Measurements from ENCODE around the gene GSTM3.
"Not testable (repeated sequence)": the region's sequence is repeated elsewhere in the genome, so short reads cannot be mapped to it uniquely, and the experiment has no call there.

The GSTM3 gene

DNA sequence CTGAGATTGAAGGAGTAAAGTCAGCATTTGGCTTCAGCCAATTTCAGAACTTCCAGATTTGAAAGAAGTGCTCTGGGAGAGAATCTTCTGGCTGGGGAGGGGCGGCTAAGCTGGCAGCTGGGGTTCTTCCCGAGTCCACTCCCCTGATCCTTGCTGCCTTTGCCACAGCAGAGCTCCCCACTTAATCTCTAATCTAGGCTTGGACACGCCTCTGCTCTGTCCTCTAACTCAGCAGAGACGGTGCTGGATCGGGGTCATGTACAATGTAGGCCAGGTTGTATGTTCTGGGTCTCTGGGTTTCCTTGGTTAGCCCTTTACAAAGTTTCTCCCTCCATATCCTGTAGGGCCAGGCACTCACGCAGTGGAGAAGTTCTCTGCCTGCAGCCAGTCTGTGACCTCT lies 10.1 kb upstream of the GSTM3 start:
- Histone ChIP-seq H3F3A (ENCODE audit: control insufficient read depth, insufficient read depth) (no peaks in the 10 kb centered on the region), H3K36me3 (ENCODE audit: control insufficient read depth, low read length) (no peaks in the 10 kb centered on the region), H3K4me3 (ENCODE audit: low read length) (no peak overlapping the region), H4K20me1 (ENCODE audit: control insufficient read depth, insufficient read depth, low read depth, low read length) (no peaks in the 10 kb centered on the region), H3K27ac (ENCODE audit: low read depth, low read length) (no peak overlapping the region), H3K79me2 (ENCODE audit: control insufficient read depth, low read length) (no peaks in the 10 kb centered on the region), H3K9me3 (ENCODE audit: control insufficient read depth, insufficient read depth, low read length) (no peaks in the 10 kb centered on the region), H3K4me2 (ENCODE audit: low read length) (no peak overlapping the region), H3K9me2 (replicated peaks; ENCODE audit: control insufficient read depth, low read length) (no peaks in the 10 kb centered on the region), H3K4me1 (ENCODE audit: control insufficient read depth, low read length) (no peaks in the 10 kb centered on the region), H3K27me3 (ENCODE audit: control insufficient read depth, low read length) (peaks cover 34% of the 10 kb centered on the region)
- TF ChIP-seq CTCF (IDR thresholded peaks at IDR 0.05; ENCODE audit: low read depth, low read length, poor library complexity, severe bottlenecking) (no peak), EZH2phosphoT487 (IDR thresholded peaks at IDR 0.05; ENCODE audit: borderline replicate concordance, low read length) (no peak)

GRCh38 chr1:109750241-109750882 lies 9.5 kb upstream of the GSTM3 start:
- H3K9me2 ChIP-seq (replicated peaks; ENCODE audit: control insufficient read depth, low read length): no peaks in the 10 kb centered on the region
- H3K27ac ChIP-seq (ENCODE audit: low read depth, low read length): no peak overlapping the region
- peaks cover 34% of the 10 kb centered on the region for H3K27me3 ChIP-seq (ENCODE audit: control insufficient read depth, low read length)
- H4K20me1 ChIP-seq (ENCODE audit: control insufficient read depth, insufficient read depth, low read depth, low read length): no peaks in the 10 kb centered on the region
- TF ChIP-seq CTCF (IDR thresholded peaks at IDR 0.05; ENCODE audit: low read depth, low read length, poor library complexity, severe bottlenecking) (no peak), EZH2phosphoT487 (IDR thresholded peaks at IDR 0.05; ENCODE audit: borderline replicate concordance, low read length) (no peak)
- H3K36me3 ChIP-seq (ENCODE audit: control insufficient read depth, low read length): no peaks in the 10 kb centered on the region
- no peaks in the 10 kb centered on the region for H3K79me2 ChIP-seq (ENCODE audit: control insufficient read depth, low read length)
- H3F3A ChIP-seq (ENCODE audit: control insufficient read depth, insufficient read depth): no peaks in the 10 kb centered on the region
- no peaks in the 10 kb centered on the region for H3K9me3 ChIP-seq (ENCODE audit: control insufficient read depth, insufficient read depth, low read length)
- no peaks in the 10 kb centered on the region for H3K4me1 ChIP-seq (ENCODE audit: control insufficient read depth, low read length)
- H3K4me2 ChIP-seq (ENCODE audit: low read length): no peak overlapping the region
- no peak overlapping the region for H3K4me3 ChIP-seq (ENCODE audit: low read length)

DNA sequence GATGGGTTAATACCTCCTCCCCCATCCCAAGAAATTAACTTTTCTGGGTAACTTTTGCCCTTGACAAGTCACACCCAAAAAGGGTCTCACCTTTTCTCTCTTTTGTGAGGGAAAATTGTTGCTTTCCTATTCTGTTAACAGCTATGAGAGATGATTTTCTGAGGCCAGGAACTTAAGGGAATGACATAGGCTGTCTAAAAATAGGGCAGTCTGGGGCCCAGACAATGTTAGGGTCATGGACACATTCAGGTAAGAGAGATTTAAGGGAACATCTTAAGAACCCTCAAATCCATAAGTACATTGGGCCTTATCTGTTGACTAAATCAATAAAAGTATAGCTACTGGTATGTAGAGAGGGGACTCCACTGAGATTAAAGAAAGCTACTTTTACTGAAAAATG lies 8.4 kb upstream of the GSTM3 start:
- H3K9me3 ChIP-seq (ENCODE audit: control insufficient read depth, insufficient read depth, low read length): no peaks in the 10 kb centered on the region
- H3K4me3 ChIP-seq (ENCODE audit: low read length): no peak overlapping the region
- H3K36me3 ChIP-seq (ENCODE audit: control insufficient read depth, low read length): no peaks in the 10 kb centered on the region
- no peaks in the 10 kb centered on the region for H3K4me1 ChIP-seq (ENCODE audit: control insufficient read depth, low read length)
- no peaks in the 10 kb centered on the region for H4K20me1 ChIP-seq (ENCODE audit: control insufficient read depth, insufficient read depth, low read depth, low read length)
- H3K79me2 ChIP-seq (ENCODE audit: control insufficient read depth, low read length): no peaks in the 10 kb centered on the region
- H3K27ac ChIP-seq (ENCODE audit: low read depth, low read length): no peak overlapping the region
- H3K27me3 ChIP-seq (ENCODE audit: control insufficient read depth, low read length): peaks cover 28% of the 10 kb centered on the region
- H3K9me2 ChIP-seq (replicated peaks; ENCODE audit: control insufficient read depth, low read length): no peaks in the 10 kb centered on the region
- TF ChIP-seq CTCF (IDR thresholded peaks at IDR 0.05; ENCODE audit: low read depth, low read length, poor library complexity, severe bottlenecking): no peak
- TF ChIP-seq EZH2phosphoT487 (IDR thresholded peaks at IDR 0.05; ENCODE audit: borderline replicate concordance, low read length): no peak
- no peaks in the 10 kb centered on the region for H3F3A ChIP-seq (ENCODE audit: control insufficient read depth, insufficient read depth)
- no peak overlapping the region for H3K4me2 ChIP-seq (ENCODE audit: low read length)

DNA sequence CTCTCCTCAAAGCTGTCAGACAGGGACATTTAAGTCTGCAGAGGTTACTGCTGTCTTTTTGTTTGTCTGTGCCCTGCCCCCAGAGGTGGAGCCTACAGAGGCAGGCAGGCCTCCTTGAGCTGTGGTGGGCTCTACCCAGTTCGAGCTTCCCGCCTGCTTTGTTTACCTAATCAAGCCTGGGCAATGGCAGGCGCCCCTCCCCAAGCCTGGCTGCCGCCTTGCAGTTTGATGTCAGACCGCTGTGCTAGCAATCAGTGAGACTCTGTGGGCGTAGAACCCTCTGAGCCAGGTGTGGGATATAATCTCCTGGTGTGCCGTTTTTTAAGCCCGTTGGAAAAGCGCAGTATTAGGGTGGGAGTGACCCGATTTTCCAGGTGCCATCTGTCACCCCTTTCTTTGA lies 7.5 kb upstream of the GSTM3 start:
- H3K4me1 ChIP-seq (ENCODE audit: control insufficient read depth, low read length); H3K27ac ChIP-seq (ENCODE audit: low read depth, low read length); H3K36me3 ChIP-seq (ENCODE audit: control insufficient read depth, low read length); H3K9me2 ChIP-seq (replicated peaks; ENCODE audit: control insufficient read depth, low read length); H3K79me2 ChIP-seq (ENCODE audit: control insufficient read depth, low read length); H3F3A ChIP-seq (ENCODE audit: control insufficient read depth, insufficient read depth); H3K9me3 ChIP-seq (ENCODE audit: control insufficient read depth, insufficient read depth, low read length); H3K4me3 ChIP-seq (ENCODE audit: low read length); H4K20me1 ChIP-seq (ENCODE audit: control insufficient read depth, insufficient read depth, low read depth, low read length); H3K4me2 ChIP-seq (ENCODE audit: low read length): not testable (repeated sequence)
- peaks cover 23% of the 10 kb centered on the region for H3K27me3 ChIP-seq (ENCODE audit: control insufficient read depth, low read length)

All from DOHH2 (cell line).